GM12872 (cell line): ENCODE results near the gene OLFM4.

Experiments
- TF ChIP-seq, protein P1 (sequence below): IDR thresholded peaks from 3 replicates; pipeline ENCODE4 v1.5.1; 2011; ENCODE audit warnings: low read depth, mild to moderate bottlenecking, low read length, moderate library complexity; ENCODE audit not compliant: insufficient read depth

Gene OLFM4

DNA sequence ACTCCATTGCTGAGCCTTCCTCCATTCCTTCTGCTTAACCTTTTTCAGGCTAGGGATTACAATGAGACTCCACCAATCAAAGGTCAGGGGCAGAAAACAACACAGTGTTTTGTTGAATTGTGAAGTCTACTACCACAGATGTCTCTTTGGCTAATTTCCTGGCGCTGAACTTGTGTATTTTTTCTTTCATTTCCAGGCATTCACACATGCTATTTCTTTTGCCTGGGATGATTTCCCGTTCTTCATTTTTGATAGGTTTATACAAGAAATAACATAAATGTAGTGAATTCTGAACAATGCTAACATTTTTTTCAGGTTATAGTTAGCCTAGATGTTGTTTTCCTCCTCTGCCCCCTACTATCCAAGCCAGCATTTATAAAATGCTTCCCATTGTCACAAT is 64.3 kb downstream of the OLFM4 start:
- TF ChIP-seq, protein P1, sequence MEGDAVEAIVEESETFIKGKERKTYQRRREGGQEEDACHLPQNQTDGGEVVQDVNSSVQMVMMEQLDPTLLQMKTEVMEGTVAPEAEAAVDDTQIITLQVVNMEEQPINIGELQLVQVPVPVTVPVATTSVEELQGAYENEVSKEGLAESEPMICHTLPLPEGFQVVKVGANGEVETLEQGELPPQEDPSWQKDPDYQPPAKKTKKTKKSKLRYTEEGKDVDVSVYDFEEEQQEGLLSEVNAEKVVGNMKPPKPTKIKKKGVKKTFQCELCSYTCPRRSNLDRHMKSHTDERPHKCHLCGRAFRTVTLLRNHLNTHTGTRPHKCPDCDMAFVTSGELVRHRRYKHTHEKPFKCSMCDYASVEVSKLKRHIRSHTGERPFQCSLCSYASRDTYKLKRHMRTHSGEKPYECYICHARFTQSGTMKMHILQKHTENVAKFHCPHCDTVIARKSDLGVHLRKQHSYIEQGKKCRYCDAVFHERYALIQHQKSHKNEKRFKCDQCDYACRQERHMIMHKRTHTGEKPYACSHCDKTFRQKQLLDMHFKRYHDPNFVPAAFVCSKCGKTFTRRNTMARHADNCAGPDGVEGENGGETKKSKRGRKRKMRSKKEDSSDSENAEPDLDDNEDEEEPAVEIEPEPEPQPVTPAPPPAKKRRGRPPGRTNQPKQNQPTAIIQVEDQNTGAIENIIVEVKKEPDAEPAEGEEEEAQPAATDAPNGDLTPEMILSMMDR = no peak

DNA sequence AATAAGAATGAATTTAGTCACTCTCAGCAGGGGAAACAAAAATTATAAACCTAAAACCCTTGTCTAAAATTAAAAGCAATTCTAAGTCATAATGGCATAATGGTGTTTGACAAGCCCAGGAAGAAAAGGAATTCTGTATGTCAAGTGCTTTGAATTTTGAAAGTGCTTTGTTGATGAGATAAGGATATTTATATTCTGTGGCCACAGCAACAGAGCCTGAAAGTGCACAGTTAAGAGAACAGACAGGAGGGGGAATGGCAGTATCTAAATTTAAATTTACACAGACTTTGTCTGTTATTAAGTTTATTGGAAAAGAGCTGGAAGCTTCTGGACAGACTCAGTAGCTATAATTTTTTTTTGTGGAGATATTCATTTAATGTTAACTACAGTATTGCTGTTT is 69.8 kb downstream of the OLFM4 start:
- TF ChIP-seq, protein P1 = no peak

DNA sequence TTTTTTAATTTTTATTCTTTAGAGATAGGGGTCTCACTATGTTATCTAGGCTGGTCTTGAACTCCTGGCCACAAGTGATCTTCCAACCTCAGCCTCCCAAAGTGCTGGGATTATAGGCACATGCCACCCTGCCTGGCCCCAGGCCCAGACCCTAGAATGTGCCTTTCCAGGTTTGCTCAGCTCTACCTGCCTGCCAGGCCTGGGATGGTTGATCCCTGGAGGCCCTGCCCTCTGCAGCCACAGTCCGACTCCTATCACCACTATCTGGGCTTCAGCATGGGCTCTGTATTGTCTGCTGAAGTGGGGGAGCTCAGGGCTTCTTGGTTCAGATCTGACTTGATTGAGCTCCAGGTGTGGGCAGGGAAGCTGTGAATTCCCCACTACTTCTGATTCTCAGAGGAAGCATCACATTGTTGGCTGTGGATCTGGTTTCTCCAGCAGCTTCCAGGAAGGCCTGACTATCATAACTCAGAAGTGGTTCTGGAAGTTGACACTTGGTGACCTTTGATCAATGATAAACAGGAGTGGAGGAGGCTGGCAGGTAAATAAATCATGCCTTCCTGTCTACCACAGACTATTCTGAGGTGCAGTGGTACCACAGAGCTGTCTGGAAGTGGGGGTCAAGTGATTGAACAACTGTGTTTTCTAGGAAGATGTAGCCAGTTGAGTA is 71.9 kb downstream of the OLFM4 start:
- TF ChIP-seq, protein P1 = no peak
